Activated T-cell treated with anti-CD3 and anti-CD28 coated beads, Interleukin-2, amount 50 U/mL, for 48 hours (primary cell): ENCODE results near the gene RPH3AL.
A peak's percentile ranks its signal among the peaks of the same experiment; 100 is the strongest.
"Not testable (repeated sequence)": the region's sequence is repeated elsewhere in the genome, so short reads cannot be mapped to it uniquely, and the experiment has no call there.

Experiments used
- DNase-seq, 2 experiments: peaks; one replicate each; pipeline ENCODE4 v3.0.0-alpha.2; 2020

The RPH3AL gene

DNA sequence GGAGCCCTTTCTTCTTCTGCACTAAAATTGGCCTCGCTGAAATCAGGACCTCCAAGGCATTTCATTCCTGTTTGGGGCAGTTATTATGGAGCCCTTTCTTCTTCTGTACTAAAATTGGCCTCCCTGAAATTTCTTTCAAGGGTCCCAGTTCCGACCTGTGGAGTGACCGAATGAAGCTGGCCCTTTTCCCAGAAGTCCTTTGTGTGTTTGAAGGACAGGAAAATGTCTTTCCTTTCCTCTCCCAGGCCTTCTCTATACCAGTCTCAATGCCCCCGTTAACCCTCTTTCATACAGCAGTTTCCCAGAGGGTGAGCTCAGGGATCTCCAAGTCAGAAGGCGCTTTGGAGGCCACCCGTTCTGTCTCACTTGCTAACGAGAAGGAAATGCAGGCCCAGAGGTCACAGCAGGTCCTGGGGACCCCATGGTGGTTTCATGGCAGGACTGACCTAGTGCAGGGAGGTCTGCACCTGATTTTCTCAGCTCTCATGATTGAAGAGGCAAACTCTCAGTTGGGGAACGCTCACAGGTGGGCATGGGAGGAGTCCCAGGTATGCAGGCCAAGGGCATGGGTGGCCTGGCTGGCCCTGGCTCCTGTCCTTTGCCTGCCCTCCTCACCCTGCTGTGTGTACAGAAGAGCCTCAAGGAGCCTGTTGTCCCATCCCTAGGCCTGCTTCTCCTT is 134.0 kb downstream of the RPH3AL start:
- DNase-seq = no peak

GRCh38 chr17:216625-217024 is 136.0 kb downstream of the RPH3AL start:
- DNase-seq = no peak

GRCh38 chr17:215563-216478 is 136.8 kb downstream of the RPH3AL start:
- DNase-seq = peak; percentile 25 to 32

DNA sequence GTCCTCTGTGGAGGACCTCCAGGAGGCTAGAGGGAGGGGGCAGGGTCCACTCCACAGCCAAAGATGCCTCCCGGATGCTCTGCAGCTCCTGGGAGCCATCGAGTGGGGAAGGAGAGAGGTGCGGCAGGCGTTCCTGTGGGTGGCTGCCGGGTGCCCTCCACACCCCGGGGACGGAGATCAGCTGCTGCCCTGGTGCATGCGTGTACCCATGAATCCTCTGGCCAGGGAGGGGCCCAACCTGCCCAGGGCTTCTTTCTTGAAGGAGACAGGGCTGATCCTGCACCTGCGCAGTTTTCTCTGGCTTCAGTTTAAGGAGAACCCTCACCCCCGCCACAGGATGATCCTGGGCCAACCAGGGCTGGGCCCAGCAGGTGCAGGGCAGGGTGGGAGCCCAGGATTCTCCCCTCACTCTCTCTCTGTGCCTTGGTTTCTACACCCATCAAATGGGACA is 137.7 kb downstream of the RPH3AL start:
- DNase-seq = no peak

- no peak for DNase-seq
These were observed 139.1 kb downstream of the RPH3AL start for GRCh38 chr17:213286-214105.

DNA sequence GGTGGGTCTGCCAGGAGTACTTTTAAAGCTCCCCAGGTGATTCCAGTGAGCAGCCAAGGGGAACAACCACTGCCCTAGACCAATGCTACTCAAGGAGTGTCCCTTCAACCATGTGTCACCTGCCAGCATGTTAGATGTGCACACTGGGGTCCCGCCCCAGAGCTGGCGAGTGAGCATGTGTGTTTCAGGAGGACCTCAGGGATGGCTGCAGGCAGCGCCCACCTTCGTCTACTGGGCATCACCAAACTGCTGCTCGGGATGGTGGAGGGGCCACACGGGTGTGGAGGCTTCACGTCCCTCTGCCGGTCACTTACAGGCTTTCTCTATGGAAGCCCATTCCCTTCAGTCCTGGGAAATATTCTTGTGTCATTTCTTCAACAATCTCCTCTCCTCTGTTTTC is 142.2 kb downstream of the RPH3AL start:
- DNase-seq = no peak

GRCh38 chr17:208429-208828 is 144.2 kb downstream of the RPH3AL start:
- no peak for DNase-seq

- DNase-seq = no peak
These were observed 144.8 kb downstream of the RPH3AL start for GRCh38 chr17:207775-208174.

- DNase-seq = no peak
These were observed 145.6 kb downstream of the RPH3AL start for GRCh38 chr17:206941-207560.

- DNase-seq = not testable (repeated sequence)
These were observed 146.1 kb downstream of the RPH3AL start for GRCh38 chr17:206484-206883.

DNA sequence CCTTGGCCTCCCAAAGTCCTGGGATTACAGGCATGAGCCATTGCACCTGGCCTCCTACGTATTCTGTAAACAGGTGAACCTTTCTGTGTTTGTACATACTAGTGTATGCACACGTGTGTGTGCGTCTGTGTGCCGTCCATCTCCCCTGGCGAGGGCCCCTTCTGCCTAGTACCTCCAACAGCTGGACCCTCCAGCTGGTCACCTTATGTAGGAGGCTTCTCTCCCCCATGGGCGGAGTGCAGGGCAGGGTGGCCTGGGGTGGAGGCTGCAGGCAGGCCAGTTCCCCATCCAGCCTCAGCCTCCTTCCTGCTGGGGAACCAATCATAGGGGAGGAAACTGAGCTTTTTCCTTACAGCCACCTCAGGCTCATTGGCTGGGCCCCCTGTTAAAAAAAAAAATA is 146.8 kb downstream of the RPH3AL start:
- DNase-seq = no peak

- DNase-seq = no peak
These were observed 147.4 kb downstream of the RPH3AL start for GRCh38 chr17:205148-205669.

- DNase-seq = no peak
These were observed 148.0 kb downstream of the RPH3AL start for GRCh38 chr17:204427-205147.

- DNase-seq = no peak
These were observed 150.1 kb downstream of the RPH3AL start for GRCh38 chr17:202501-202951.

DNA sequence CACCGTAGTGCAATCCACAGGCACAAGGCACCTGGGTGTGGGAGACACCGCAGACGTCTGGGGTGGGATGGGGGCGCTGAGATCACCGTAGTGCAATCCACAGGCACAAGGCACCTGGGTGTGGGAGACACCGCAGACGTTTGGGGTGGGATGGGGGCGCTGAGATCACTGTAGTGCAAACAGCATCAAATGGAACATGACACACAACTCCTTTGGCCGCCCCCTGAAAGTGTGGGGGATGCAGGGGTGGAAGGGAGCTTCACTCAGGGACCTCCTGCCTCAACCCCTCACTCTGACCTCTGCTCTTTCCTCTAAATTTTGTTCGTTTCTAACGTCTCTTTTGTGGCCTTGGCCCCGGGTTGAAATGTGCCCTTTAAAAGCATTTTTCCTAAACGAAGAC is 150.9 kb downstream of the RPH3AL start:
- DNase-seq = not testable (repeated sequence)

DNA sequence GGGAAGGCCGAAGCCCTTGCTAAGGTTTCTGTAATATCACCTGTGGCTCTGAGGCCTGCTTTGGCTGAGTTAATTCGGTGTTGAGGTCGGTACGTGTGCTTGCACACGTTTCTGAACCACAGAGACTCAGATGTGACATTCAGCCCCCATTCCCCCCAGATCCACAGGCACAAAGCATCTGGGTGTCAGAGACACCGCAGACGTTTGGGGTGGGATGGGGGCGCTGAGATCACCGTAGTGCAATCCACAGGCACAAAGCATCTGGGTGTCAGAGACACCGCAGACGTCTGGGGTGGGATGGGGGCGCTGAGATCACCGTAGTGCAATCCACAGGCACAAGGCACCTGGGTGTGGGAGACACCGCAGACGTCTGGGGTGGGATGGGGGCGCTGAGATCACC is 151.3 kb downstream of the RPH3AL start:
- not testable (repeated sequence) for DNase-seq

- DNase-seq = no peak
These were observed 152.0 kb downstream of the RPH3AL start for GRCh38 chr17:200586-200985.

DNA sequence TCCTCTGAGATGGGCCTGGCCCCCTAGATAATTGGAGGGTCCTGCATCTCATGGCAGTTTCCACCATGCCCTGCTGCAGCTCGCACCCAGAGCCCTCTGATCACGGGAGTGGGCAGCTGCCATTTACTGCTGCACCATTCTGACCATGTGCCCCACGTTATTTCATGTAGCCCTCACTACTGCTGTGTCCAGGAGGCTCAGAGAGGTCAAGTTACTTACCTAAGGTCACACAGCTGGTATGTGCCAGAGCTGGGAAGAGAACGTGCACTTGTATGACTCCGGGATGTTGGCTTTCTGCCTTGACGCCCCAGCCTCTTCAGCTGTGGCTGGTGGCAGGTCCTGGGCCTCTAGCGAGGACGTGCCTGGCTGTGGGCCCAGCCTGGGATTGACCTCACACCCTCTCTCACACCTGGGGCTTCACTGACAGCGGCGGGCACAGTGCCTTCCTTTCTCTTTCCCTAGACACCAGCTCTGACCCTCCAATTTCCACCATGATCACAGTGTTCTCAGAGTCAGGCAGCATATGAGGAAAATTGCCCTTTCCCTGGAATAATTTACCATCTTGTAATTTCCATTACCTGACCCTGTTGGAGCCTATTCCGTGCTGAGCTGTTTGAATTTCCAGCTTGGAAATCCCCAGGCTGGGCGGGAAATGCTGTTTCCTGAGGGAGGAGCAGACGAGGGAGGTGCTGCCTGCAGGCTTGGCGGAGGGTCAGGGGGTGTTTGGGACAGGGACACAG is 152.6 kb downstream of the RPH3AL start:
- no peak for DNase-seq

DNA sequence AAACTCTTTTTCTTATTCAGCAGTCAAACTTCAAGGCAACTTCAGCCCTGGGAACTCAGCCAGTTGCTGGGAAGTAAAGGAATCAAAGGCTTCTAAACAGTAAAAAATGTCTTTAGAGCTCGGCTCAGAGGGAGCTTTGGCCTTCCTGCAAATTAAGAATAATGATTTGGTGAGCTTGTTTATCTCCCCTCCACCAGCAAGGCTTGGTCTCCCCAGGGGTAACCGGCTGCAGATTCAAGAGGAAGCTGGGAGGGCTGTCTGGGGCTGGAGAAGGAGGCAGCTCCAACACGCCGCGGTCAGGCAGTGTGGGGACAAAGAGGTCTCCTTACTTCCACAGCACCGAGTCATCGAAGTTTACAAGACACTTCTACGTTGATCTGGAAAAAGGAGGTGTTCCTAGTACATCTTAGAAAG is 153.4 kb downstream of the RPH3AL start:
- DNase-seq = no peak

DNA sequence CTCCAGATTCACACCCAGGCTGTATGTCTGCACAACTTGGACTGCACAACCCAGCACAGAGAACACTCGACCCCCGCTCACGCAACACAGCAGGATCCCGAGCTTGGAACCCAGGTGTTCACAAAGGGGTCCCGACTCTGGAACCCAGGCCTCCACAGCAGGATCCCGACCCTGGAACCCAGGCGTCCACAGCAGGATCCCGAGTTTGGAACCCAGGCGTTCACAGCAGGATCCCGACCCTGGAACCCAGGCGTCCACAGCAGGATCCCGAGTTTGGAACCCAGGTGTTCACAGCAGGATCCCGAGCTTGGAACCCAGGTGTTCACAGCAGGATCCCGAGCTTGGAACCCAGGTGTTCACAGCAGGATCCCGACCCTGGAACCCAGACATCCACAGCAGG is 154.4 kb downstream of the RPH3AL start:
- not testable (repeated sequence) for DNase-seq

DNA sequence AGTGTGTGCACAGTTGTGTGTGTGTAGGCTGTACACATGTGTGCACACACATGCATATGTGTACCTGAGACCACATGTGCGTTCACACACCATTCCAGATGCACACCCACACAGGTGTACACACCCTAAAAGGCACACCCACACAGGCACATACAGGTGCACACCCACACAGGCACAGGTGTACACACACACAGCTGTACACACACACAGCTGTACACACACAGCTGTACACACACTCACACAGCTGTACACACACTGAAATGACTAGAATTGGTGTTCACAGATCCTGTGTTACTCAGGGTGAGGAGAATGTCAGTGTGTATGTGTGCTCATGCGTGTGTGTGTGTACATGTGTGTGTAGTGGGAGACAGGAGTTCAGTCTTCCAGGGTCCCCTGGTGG is 155.3 kb downstream of the RPH3AL start:
- no peak for DNase-seq
